Psoas muscle (tissue), 8 donors: ENCODE measurements around the gene DNAJC30. TPM values are rescaled to one million over a fixed set of nuclear protein-coding genes. Genes with fewer than 3 reads are reported as not detected.
"Not testable (repeated sequence)": the region's sequence is repeated elsewhere in the genome, so short reads cannot be mapped to it uniquely, and the experiment has no call there.

ENCODE experiments used
- ATAC-seq, 4 donors: fragments of 200-7000 bp; cut with Tn5 transposase; one replicate each; pipeline ENCODE4 v1.9.1; 2020; ENCODE audit warnings: moderate library complexity in 3 of 4, mild to moderate bottlenecking in 2 of 4
- DNase-seq, 2 donors: peaks; one replicate each; pipeline ENCODE4 v3.0.0-alpha.2; 2020
- H3K27ac ChIP-seq: fragments of 200-600 bp; one replicate; pipeline ENCODE4 v1.8.0; 2022
- H3K27me3 ChIP-seq, 3 donors: fragments of 200-600 bp in 1 of 3; one replicate each; pipeline versions ENCODE4 v1.6.1 to v1.8.0; 2013 to 2022; ENCODE audit warnings: low read length in 2 of 3, mild to moderate bottlenecking in 2 of 3, moderate library complexity in 1 of 3; ENCODE audit not compliant: insufficient read depth in 3 of 3
- H3K36me3 ChIP-seq, 2 donors: fragments of 200-600 bp in 1 of 2; one replicate each; pipeline versions ENCODE4 v1.6.1 to v1.8.0; 2013 to 2022; ENCODE audit warnings: low read depth in 1 of 2, mild to moderate bottlenecking in 1 of 2, moderate library complexity in 1 of 2; ENCODE audit not compliant: insufficient read depth in 1 of 2
- H3K4me1 ChIP-seq: fragments of 200-600 bp; one replicate; pipeline ENCODE4 v1.8.0; 2022
- H3K4me3 ChIP-seq: fragments of 200-600 bp; one replicate; pipeline ENCODE4 v1.8.0; 2022; ENCODE audit warnings: mild to moderate bottlenecking
- H3K9me3 ChIP-seq: fragments of 200-600 bp; one replicate; pipeline ENCODE4 v1.8.0; 2022
- WGBS, 3 donors: extraction: QIAGEN DNeasy Blood & Tissue Kit; methylation state at CpG; one replicate each; pipeline versions ENCODE4 v1.1.6 to v1.1.7; 2013; 5-methylcytosine and 5-hydroxymethylcytosine counted together
- intact Hi-C, 2 donors: fragments of 100-400 bp; cut with DNase I; formaldehyde crosslinking; loops; one replicate each; pipeline versions ENCODE4 v1.11.0 to v1.14.2; 2022
- polyA plus RNA-seq, 3 donors: library from polyadenylated mRNA; stranded (reverse); fragments of 200-250 nt; gene quantifications; one replicate each; pipeline ENCODE4 v1.2.3, GENCODE V29; 2013
- total RNA-seq, 4 donors: library from RNA; stranded (reverse); fragmentation: NEBNext Ultra II Directional in 2 of 4; extraction: Animal tissue kit (Norgen Biotek cat#: 25700) in 2 of 4; gene quantifications; one replicate each; pipeline versions ENCODE4 v1.2.1 to v1.2.4, GENCODE V29; 2021 to 2023
- TF ChIP-seq, protein P1 (sequence below): fragments of 200-600 bp; IDR thresholded peaks from one replicate; pipeline ENCODE4 v1.8.0; 2022; ENCODE audit warnings: antibody characterized with exemption
- donor health status: healthy with polysubstance abuse.
- donor health status: DM: no; HTN: no; CAD: no; lungs with moderate emphysema.
- donor health status: Bipolar disorder and iron deficiency.
- donor health status: healthy.
- donor health status: DM: yes; HTN: yes; CAD: no.
- donor health status: DM: no; HTN: no; CAD: no.
- donor health status: DM: no; HTN: no; CAD: no.
- donor health status: DM: yes; HTN: yes; CAD: no.

Gene DNAJC30
- total and polyA plus RNA-seq, 7 donors, result 4.3 to 13.9 (median 8.9) TPM

- no peak for DNase-seq
- TF ChIP-seq, protein P1, sequence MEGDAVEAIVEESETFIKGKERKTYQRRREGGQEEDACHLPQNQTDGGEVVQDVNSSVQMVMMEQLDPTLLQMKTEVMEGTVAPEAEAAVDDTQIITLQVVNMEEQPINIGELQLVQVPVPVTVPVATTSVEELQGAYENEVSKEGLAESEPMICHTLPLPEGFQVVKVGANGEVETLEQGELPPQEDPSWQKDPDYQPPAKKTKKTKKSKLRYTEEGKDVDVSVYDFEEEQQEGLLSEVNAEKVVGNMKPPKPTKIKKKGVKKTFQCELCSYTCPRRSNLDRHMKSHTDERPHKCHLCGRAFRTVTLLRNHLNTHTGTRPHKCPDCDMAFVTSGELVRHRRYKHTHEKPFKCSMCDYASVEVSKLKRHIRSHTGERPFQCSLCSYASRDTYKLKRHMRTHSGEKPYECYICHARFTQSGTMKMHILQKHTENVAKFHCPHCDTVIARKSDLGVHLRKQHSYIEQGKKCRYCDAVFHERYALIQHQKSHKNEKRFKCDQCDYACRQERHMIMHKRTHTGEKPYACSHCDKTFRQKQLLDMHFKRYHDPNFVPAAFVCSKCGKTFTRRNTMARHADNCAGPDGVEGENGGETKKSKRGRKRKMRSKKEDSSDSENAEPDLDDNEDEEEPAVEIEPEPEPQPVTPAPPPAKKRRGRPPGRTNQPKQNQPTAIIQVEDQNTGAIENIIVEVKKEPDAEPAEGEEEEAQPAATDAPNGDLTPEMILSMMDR, result no peak
- intact Hi-C loops, result loop anchor here in 1 of 2 donors (5.0 kb wide), 1 partner anchor 36 kb away; the partner anchor contains the start of genes BUD23 and DNAJC30
Observed at GRCh38 chr7:73717991-73718405, 34.7 kb upstream of the DNAJC30 start.

DNA sequence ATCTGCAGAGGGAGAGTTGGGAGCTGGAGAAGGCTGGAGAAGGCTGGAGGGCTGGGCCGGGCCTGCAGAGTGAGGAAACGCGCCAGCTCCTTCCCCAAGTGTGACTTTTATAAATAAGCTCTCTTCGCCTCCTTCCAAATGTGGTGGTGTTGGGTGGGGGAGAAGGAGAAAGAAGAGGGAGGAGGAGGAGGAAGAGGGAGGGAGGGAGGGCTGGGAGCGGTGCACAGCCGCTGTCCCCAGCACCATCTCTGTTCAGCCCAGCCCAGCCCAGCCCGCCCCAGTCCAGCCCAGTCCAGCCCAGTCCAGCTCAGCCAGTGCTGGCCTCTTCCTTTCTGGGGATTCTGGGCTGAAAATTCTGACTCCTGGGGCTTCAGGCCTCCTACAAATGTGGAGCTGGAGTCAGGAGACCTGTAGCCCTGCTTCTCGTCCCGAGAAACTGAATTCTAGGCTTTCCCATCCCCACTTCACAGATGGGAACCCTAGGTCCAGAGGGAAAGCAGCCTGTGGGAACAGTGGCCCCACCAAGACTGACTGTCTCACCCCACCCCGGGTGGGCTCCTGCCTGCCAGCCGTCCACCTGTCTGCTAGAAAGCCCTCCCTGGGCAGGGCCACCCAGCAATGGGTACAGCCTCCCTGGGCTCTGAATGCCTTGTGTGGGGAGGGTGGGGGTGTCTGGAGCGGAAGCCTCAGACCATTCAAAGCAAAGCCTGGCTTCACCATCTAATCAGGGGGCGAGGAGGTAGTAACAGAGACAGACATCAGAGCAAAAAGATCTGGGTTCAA, 34.0 kb upstream of the DNAJC30 start:
- no peaks in the 10 kb centered on the region for H3K9me3 ChIP-seq
- TF ChIP-seq, protein P1, result no peak
- WGBS, 3 donors, result 77 to 81% (median 79%) methylated on average over 13 of the region's 13 CpGs
- no peak overlapping the region for H3K27ac ChIP-seq
- no peaks in the 10 kb centered on the region for H3K27me3 ChIP-seq
- ATAC-seq, result no peak
- H3K36me3 ChIP-seq, result no peaks in the 10 kb centered on the region
- no peak for DNase-seq
- H3K4me3 ChIP-seq, result no peak overlapping the region
- H3K4me1 ChIP-seq, result peaks cover 17% of the 10 kb centered on the region
- intact Hi-C loops, result loop anchor here in 1 of 2 donors (5.0 kb wide), 1 partner anchor 35 kb away; the partner anchor contains the start of genes BUD23 and DNAJC30

More at GRCh38 chr7:73717991-73718405, 34.7 kb upstream of the DNAJC30 start:
- Histone ChIP-seq H3K4me1 (peaks cover 17% of the 10 kb centered on the region), H3K9me3 (no peaks in the 10 kb centered on the region), H3K27ac (no peak overlapping the region), H3K27me3 (no peaks in the 10 kb centered on the region), H3K36me3 (no peaks in the 10 kb centered on the region), H3K4me3 (peak overlapping the region; percentile 94)
- no peak for ATAC-seq
- 67 to 77% (median 75%) methylated on average over 10 of the region's 10 CpGs for WGBS, 3 donors

- TF ChIP-seq, protein P1, result no peak
- ATAC-seq, result no peak
- intact Hi-C loops, result loop anchor here in 1 of 2 donors (5.0 kb wide), 1 partner anchor 34 kb away; the partner anchor contains the start of genes BUD23 and DNAJC30
- Histone ChIP-seq H3K9me3 (no peaks in the 10 kb centered on the region), H3K4me3 (no peak overlapping the region), H3K27ac (no peak overlapping the region), H3K4me1 (peaks cover 17% of the 10 kb centered on the region), H3K27me3 (no peaks in the 10 kb centered on the region), H3K36me3 (no peaks in the 10 kb centered on the region)
- no peak for DNase-seq
- WGBS, 3 donors, result 61 to 71% (median 70%) methylated on average over 4 of the region's 4 CpGs
Observed at GRCh38 chr7:73716318-73716890, 33.2 kb upstream of the DNAJC30 start.

DNA sequence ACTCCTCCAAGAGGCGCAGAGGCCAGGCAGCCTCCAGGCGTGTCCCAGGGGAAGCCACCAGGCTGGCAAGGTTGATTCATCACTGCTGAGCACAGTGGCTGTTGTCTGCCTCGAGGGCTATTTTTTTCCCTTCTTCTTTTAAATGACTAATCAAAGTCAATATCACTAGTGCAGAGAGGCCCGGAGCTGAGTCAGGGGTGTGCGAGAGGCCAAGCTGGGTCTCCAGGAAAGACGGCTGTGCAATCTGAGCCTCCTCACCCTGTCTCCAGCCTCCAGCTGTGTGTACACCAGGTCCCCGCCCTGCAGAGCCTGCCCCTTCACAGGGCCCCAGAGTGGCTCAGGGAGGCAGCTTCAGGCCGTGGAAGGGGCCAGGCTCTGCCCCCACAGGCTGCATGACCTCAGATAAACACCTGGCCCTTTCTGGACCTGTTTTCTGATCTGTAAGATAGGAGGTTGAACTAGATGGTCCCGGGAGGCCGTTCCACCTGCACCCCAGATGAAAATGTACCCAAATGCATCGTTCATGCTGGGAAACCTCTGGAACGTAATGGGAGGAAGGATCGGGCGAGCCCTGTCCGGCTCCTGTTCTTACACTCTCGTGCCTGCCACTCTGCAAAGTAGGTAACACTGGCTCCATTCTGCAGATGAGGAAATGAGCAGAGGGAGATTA, 32.5 kb upstream of the DNAJC30 start:
- intact Hi-C loops, result loop anchor here in 1 of 2 donors (5.0 kb wide), 1 partner anchor 33 kb away; the partner anchor contains the start of genes BUD23 and DNAJC30
- no peaks in the 10 kb centered on the region for H3K9me3 ChIP-seq
- H3K4me1 ChIP-seq, result peaks cover 17% of the 10 kb centered on the region
- ATAC-seq, result peak in 1 of 4 donors; percentile 24
- H3K27ac ChIP-seq, result no peak overlapping the region
- H3K27me3 ChIP-seq, result no peaks in the 10 kb centered on the region
- no peaks in the 10 kb centered on the region for H3K36me3 ChIP-seq
- no peak overlapping the region for H3K4me3 ChIP-seq
- WGBS, 3 donors, result 76 to 79% (median 77%) methylated on average over 16 of the region's 16 CpGs
- TF ChIP-seq, protein P1, result no peak
- DNase-seq, result no peak

DNA sequence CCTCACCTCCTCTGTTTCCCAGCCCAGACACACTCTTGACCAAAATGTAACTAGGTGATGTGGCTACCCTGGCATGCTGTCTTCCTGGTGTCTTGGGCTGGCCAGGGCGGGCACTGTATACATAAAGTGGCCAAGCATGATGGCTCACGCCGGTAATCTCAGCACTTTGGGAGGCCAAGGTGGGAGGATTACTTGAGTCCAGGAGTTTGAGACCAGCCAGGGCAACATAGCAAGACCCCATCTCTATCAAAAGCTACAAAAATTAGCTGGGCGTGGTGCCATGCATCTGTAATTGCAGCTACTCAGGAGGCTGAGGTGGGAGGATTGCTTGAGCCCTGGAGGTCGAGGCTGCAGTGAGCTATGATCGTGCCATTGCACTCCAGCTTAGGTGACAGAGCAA, 30.1 kb upstream of the DNAJC30 start:
- H3K36me3 ChIP-seq, H3K27me3 ChIP-seq, H3K4me3 ChIP-seq, intact Hi-C loops, DNase-seq, ATAC-seq, H3K27ac ChIP-seq, H3K9me3 ChIP-seq, H3K4me1 ChIP-seq: not testable (repeated sequence)
- 94 to 99% (median 96%) methylated on average over 6 of the region's 6 CpGs for WGBS, 3 donors
